Body of pancreas (tissue), 4 donors: Measurements from ENCODE around the gene HRG.

ENCODE experiments used
- CTCF ChIP-seq, 7 experiments: fragments of 450-650 bp in 4 of 7; fragments of 200-600 bp in 3 of 7; sonication (generic) in 3 of 7; IDR thresholded peaks; one replicate each; pipeline ENCODE4 v1.5.1; 2016 to 2019; ENCODE audit warnings: antibody characterized with exemption in 7 of 7
- POLR2A ChIP-seq, 3 donors: fragments of 450-650 bp; IDR thresholded peaks; one replicate each; pipeline ENCODE4 v1.6.1; 2016; ENCODE audit warnings: antibody characterized with exemption in 3 of 3, mild to moderate bottlenecking in 2 of 3

- no peak for TF ChIP-seq CTCF (IDR thresholded peaks at IDR 0.05)
- no peak for TF ChIP-seq POLR2A (IDR thresholded peaks at IDR 0.05)
Observed at GRCh38 chr3:186621894-186622650, 43.7 kb upstream of the HRG start.
